Trophoblast cell (in vitro differentiated cells and primary cell): ENCODE data around the gene SPATS1.

Experiments used
- DNase-seq, 2 donors: peaks; one replicate each; pipeline ENCODE4 v3.0.0-alpha.2; 2016
- H2AFZ ChIP-seq: 2 replicates; pipeline ENCODE4 v1.6.1; 2013; ENCODE audit warnings: low read length, moderate library complexity, mild to moderate bottlenecking; ENCODE audit not compliant: insufficient read depth, poor library complexity
- H2AK5ac ChIP-seq: 2 replicates; pipeline ENCODE4 v1.6.1; 2013; ENCODE audit warnings: mild to moderate bottlenecking, low read length
- H2BK120ac ChIP-seq: 2 replicates; pipeline ENCODE4 v1.6.1; 2013; ENCODE audit warnings: low read length, mild to moderate bottlenecking, moderate library complexity; ENCODE audit not compliant: insufficient read depth, poor library complexity
- H2BK12ac ChIP-seq: 2 replicates; pipeline ENCODE4 v1.6.1; 2013; ENCODE audit warnings: mild to moderate bottlenecking, low read length, moderate library complexity
- H2BK5ac ChIP-seq: 2 replicates; pipeline ENCODE4 v1.6.1; 2013; ENCODE audit warnings: low read length, low read depth, moderate library complexity, mild to moderate bottlenecking; ENCODE audit not compliant: poor library complexity
- H3K14ac ChIP-seq: 2 replicates; pipeline ENCODE4 v1.6.1; 2013; ENCODE audit warnings: mild to moderate bottlenecking, low read length
- H3K18ac ChIP-seq: 2 replicates; pipeline ENCODE4 v1.6.1; 2013; ENCODE audit warnings: mild to moderate bottlenecking, low read length
- H3K23ac ChIP-seq: 2 replicates; pipeline ENCODE4 v1.6.1; 2013; ENCODE audit warnings: low read length
- H3K27ac ChIP-seq: 2 replicates; pipeline ENCODE4 v1.5.1; 2013; ENCODE audit warnings: low read depth, mild to moderate bottlenecking, inconsistent platforms, low read length, moderate library complexity
- H3K27me3 ChIP-seq: 2 replicates; pipeline ENCODE4 v1.6.1; 2013; ENCODE audit warnings: inconsistent platforms, mild to moderate bottlenecking, low read length, moderate library complexity; ENCODE audit not compliant: insufficient read depth
- H3K36me3 ChIP-seq, 2 experiments: 1 replicate in 1 of 2; 2 replicates in 1 of 2; pipeline ENCODE4 v1.6.1; 2013; ENCODE audit warnings: low read length in 2 of 2, mild to moderate bottlenecking in 2 of 2, moderate library complexity in 1 of 2; ENCODE audit not compliant: insufficient read depth in 2 of 2, control insufficient read depth in 1 of 2
- H3K4ac ChIP-seq: 2 replicates; pipeline ENCODE4 v1.6.1; 2013; ENCODE audit warnings: low read depth, mild to moderate bottlenecking, low read length, moderate library complexity
- H3K4me1 ChIP-seq, 2 experiments: 1 replicate in 1 of 2; 2 replicates in 1 of 2; pipeline ENCODE4 v1.6.1; 2013; ENCODE audit warnings: low read length in 2 of 2, mild to moderate bottlenecking in 2 of 2, moderate library complexity in 1 of 2; ENCODE audit not compliant: insufficient read depth in 2 of 2, control insufficient read depth in 1 of 2
- H3K4me2 ChIP-seq: 2 replicates; pipeline ENCODE4 v1.6.1; 2013; ENCODE audit warnings: inconsistent platforms, mild to moderate bottlenecking, low read length, moderate library complexity
- H3K4me3 ChIP-seq: 2 replicates; pipeline ENCODE4 v1.5.1; 2013; ENCODE audit warnings: mild to moderate bottlenecking, low read depth, low read length, inconsistent platforms
- H3K79me1 ChIP-seq: one replicate; pipeline ENCODE4 v1.6.1; 2013; ENCODE audit warnings: low read length
- H3K79me2 ChIP-seq: 2 replicates; pipeline ENCODE4 v1.6.1; 2013; ENCODE audit warnings: low read length, mild to moderate bottlenecking; ENCODE audit not compliant: control insufficient read depth, insufficient read depth, poor library complexity
- H3K9ac ChIP-seq: 2 replicates; pipeline ENCODE4 v1.6.1; 2013; ENCODE audit warnings: mild to moderate bottlenecking, low read length
- H3K9me3 ChIP-seq: 2 replicates; pipeline ENCODE4 v1.6.1; 2013; ENCODE audit warnings: low read depth, mild to moderate bottlenecking, control low read depth, inconsistent platforms, low read length; ENCODE audit not compliant: insufficient read depth
- H4K12ac ChIP-seq: 2 replicates; pipeline ENCODE4 v1.6.1; 2013; ENCODE audit warnings: low read depth, mild to moderate bottlenecking, low read length, moderate library complexity
- H4K8ac ChIP-seq: 2 replicates; pipeline ENCODE4 v1.6.1; 2013; ENCODE audit warnings: low read depth, mild to moderate bottlenecking, low read length, moderate library complexity
- H4K91ac ChIP-seq: one replicate; pipeline ENCODE4 v1.6.1; 2013; ENCODE audit warnings: low read depth, mild to moderate bottlenecking, low read length, moderate library complexity
- WGBS: extraction: QIAGEN DNeasy Blood & Tissue Kit; methylation state at CpG from one replicate; pipeline ENCODE4 v1.1.7; 2013; ENCODE audit warnings: missing lambda C conversion rate; ENCODE audit not compliant: insufficient read length, insufficient coverage; ENCODE audit errors: extremely low coverage; 5-methylcytosine and 5-hydroxymethylcytosine counted together

The SPATS1 gene

DNA sequence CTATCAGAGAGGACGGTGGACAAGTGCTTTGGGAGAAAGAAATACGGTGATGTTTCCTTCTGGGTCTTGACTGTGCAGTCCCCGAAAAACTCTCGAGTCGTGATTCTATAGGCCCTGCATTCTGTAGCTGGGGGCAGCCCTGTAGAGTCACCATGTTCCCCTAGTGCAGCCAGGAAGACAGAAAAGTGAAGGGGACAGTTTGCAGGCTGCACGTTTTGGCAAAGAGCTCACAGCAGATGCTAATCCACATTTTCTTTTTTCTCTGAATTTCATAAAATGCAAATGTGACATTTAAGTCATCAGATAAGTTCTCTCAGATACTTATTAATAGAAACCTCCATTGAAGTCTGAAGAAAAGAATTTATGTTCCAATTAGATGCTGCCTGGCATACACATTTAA is 19.5 kb downstream of the SPATS1 start:
- Histone ChIP-seq H3K79me2 (no peaks in the 10 kb centered on the region), H4K12ac (no peak overlapping the region), H3K4me1 (no peaks in the 10 kb centered on the region), H3K9ac (no peak overlapping the region), H3K4me3 (no peak overlapping the region), H2BK12ac (no peak overlapping the region), H2AFZ (no peak overlapping the region), H3K4ac (no peak overlapping the region), H3K79me1 (no peaks in the 10 kb centered on the region), H3K23ac (no peak overlapping the region), H3K9me3 (no peaks in the 10 kb centered on the region), H2BK5ac (no peak overlapping the region), H3K27ac (no peak overlapping the region), H3K27me3 (no peaks in the 10 kb centered on the region), H2AK5ac (no peak overlapping the region), H3K18ac (no peak overlapping the region), H4K8ac (no peak overlapping the region), H3K4me2 (no peak overlapping the region), H3K14ac (no peak overlapping the region), H2BK120ac (no peak overlapping the region), H4K91ac (no peak overlapping the region), H3K36me3 (no peaks in the 10 kb centered on the region)
- no CpG with 5 or more reads among the region's 6 CpGs for WGBS
- DNase-seq, result no peak

DNA sequence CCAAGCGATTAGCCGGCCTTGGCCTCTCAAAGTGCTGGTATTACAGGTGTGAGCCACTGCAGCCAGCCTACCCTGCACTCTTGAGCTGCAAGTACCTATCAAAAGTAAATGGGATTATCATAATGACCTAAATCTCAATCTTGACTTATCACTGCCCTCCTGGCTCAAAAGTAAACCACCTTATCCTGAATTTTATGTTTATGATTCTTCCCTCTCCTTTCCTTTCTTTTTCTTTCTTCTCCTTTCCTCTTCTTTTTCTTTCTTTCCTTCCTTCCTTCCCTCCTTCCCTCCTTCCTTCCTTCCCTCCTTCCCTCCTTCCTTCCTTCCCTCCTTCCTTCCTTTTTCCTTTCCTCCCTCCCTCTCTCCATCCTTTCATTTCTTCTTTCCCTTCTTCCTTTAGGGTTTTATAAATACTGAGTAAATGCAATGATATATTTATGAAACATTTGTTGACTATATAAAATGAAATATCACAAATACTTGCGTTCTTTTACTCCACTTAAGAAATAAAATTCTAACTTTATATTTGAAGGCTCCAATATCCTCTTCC is 21.0 kb downstream of the SPATS1 start:
- Histone ChIP-seq H3K23ac (no peak overlapping the region), H3K4ac (no peak overlapping the region), H3K4me2 (no peak overlapping the region), H2AK5ac (no peak overlapping the region), H3K36me3 (no peaks in the 10 kb centered on the region), H3K27ac (no peak overlapping the region), H4K91ac (no peak overlapping the region), H3K79me2 (no peaks in the 10 kb centered on the region), H3K9me3 (no peaks in the 10 kb centered on the region), H3K18ac (no peak overlapping the region), H4K12ac (no peak overlapping the region), H2BK5ac (no peak overlapping the region), H3K4me3 (no peak overlapping the region), H3K4me1 (no peaks in the 10 kb centered on the region), H3K14ac (no peak overlapping the region), H2AFZ (no peak overlapping the region), H2BK120ac (no peak overlapping the region), H4K8ac (no peak overlapping the region), H2BK12ac (no peak overlapping the region), H3K27me3 (no peaks in the 10 kb centered on the region), H3K79me1 (no peaks in the 10 kb centered on the region), H3K9ac (no peak overlapping the region)
- DNase-seq, result no peak
- no CpG with 5 or more reads among the region's 3 CpGs for WGBS

GRCh38 chr6:44366781-44367180 is 24.3 kb downstream of the SPATS1 start:
- no peak overlapping the region for H3K27ac ChIP-seq
- no peaks in the 10 kb centered on the region for H3K27me3 ChIP-seq
- H3K79me2 ChIP-seq, result no peaks in the 10 kb centered on the region
- H2AFZ ChIP-seq, result no peak overlapping the region
- H3K4me1 ChIP-seq, result no peaks in the 10 kb centered on the region
- H3K4me3 ChIP-seq, result no peak overlapping the region
- no peak overlapping the region for H3K4me2 ChIP-seq
- H2BK5ac ChIP-seq, result no peak overlapping the region
- no peak overlapping the region for H4K12ac ChIP-seq
- no peak overlapping the region for H3K23ac ChIP-seq
- no peak overlapping the region for H4K8ac ChIP-seq
- H2BK12ac ChIP-seq, result no peak overlapping the region
- no peak overlapping the region for H2AK5ac ChIP-seq
- no peaks in the 10 kb centered on the region for H3K79me1 ChIP-seq
- no peak overlapping the region for H3K9ac ChIP-seq
- DNase-seq, result no peak
- H3K36me3 ChIP-seq, result no peaks in the 10 kb centered on the region
- no peak overlapping the region for H4K91ac ChIP-seq
- no peak overlapping the region for H3K4ac ChIP-seq
- no peak overlapping the region for H3K14ac ChIP-seq
- H2BK120ac ChIP-seq, result no peak overlapping the region
- no peaks in the 10 kb centered on the region for H3K9me3 ChIP-seq
- WGBS, result no CpG with 5 or more reads among the region's 3 CpGs
- H3K18ac ChIP-seq, result no peak overlapping the region

GRCh38 chr6:44367681-44368080 is 25.2 kb downstream of the SPATS1 start:
- Histone ChIP-seq H3K18ac (no peak overlapping the region), H3K36me3 (no peaks in the 10 kb centered on the region), H3K9ac (no peak overlapping the region), H3K79me2 (no peaks in the 10 kb centered on the region), H4K12ac (no peak overlapping the region), H2BK12ac (no peak overlapping the region), H3K9me3 (no peaks in the 10 kb centered on the region), H4K91ac (no peak overlapping the region), H3K23ac (no peak overlapping the region), H2AK5ac (no peak overlapping the region), H4K8ac (no peak overlapping the region), H2AFZ (no peak overlapping the region), H3K4me3 (no peak overlapping the region), H2BK120ac (no peak overlapping the region), H3K27ac (no peak overlapping the region), H3K27me3 (no peaks in the 10 kb centered on the region), H2BK5ac (no peak overlapping the region), H3K4me1 (no peaks in the 10 kb centered on the region), H3K79me1 (no peaks in the 10 kb centered on the region), H3K4ac (no peak overlapping the region), H3K4me2 (no peak overlapping the region), H3K14ac (no peak overlapping the region)
- no CpG with 5 or more reads among the region's 2 CpGs for WGBS
- no peak for DNase-seq
